HepG2 (cell line): ENCODE results near the gene TXNL4B. TPM values are rescaled to one million over a fixed set of nuclear protein-coding genes. Genes with fewer than 3 reads are reported as not detected.

Experiments
- AFF4 ChIP-seq: sonication (generic); formaldehyde crosslinking; IDR thresholded peaks from 2 replicates; pipeline ENCODE4 v1.4.0; 2020; ENCODE audit warnings: missing genetic modification reagents
- DDIT3 ChIP-seq: sonication (generic); formaldehyde crosslinking; IDR thresholded peaks from 2 replicates; pipeline ENCODE4 v1.4.0; 2020; ENCODE audit warnings: mild to moderate bottlenecking, missing genetic modification reagents
- HOXA7 ChIP-seq: sonication (generic); formaldehyde crosslinking; IDR thresholded peaks from 2 replicates; pipeline ENCODE4 v1.8.1; 2022; ENCODE audit warnings: mild to moderate bottlenecking, missing genetic modification reagents, moderate library complexity
- IKZF4 ChIP-seq: sonication (generic); formaldehyde crosslinking; IDR thresholded peaks from 2 replicates; pipeline ENCODE4 v1.5.1; 2020; ENCODE audit warnings: borderline replicate concordance, mild to moderate bottlenecking, low read depth, missing genetic modification reagents; ENCODE audit errors: not compliant biosample characterization
- SP5 ChIP-seq: IDR thresholded peaks from 2 replicates; pipeline ENCODE4 v1.6.1; 2016; ENCODE audit warnings: low read depth, borderline replicate concordance
- TFDP2 ChIP-seq: sonication (generic); formaldehyde crosslinking; IDR thresholded peaks from 2 replicates; pipeline ENCODE4 v1.4.0; 2020; ENCODE audit warnings: missing genetic modification reagents
- ZNF207 ChIP-seq: fragments of 450-650 bp; IDR thresholded peaks from 2 replicates; pipeline ENCODE4 v1.6.1; 2016; ENCODE audit warnings: antibody characterized with exemption, borderline replicate concordance
- ZNF512B ChIP-seq: sonication (generic); formaldehyde crosslinking; IDR thresholded peaks from 2 replicates; pipeline ENCODE4 v1.5.1; 2020; ENCODE audit warnings: missing genetic modification reagents, mild to moderate bottlenecking, borderline replicate concordance
- ZNF576 ChIP-seq: sonication (generic); formaldehyde crosslinking; IDR thresholded peaks from 2 replicates; pipeline ENCODE4 v1.4.0; 2020; ENCODE audit warnings: mild to moderate bottlenecking, missing genetic modification reagents
- polyA plus RNA-seq, 8 experiments: library from polyadenylated mRNA; depleted of rRNA in 3 of 8; stranded (reverse) in 7 of 8; unstranded in 1 of 8; fragments of >200 nt; fragmentation: Illumina TruSeq in 4 of 8; extraction: Trizol in 4 of 8; gene quantifications; 2 replicates each; pipeline versions ENCODE4 v1.2.1 to v1.2.3, GENCODE V29; 2011 to 2016; ENCODE audit warnings: low read depth in 4 of 8, missing spikeins in 1 of 8, mixed read lengths in 1 of 8; ENCODE audit not compliant: insufficient read depth in 1 of 8
- total RNA-seq, 5 experiments: library from RNA; depleted of rRNA; stranded (reverse); fragments of >200 nt; fragmentation: Illumina TruSeq; extraction: Trizol; gene quantifications; 2 replicates each; pipeline ENCODE4 v1.2.3, GENCODE V29; 2016; ENCODE audit warnings: low read depth in 1 of 5

Gene TXNL4B
- total and polyA plus RNA-seq, 2 of the 13 experiments (the other 11 are each of a cell fraction or from before 2014, with no cell fraction given): 17.4 to 18.3 TPM

- no peak for TF ChIP-seq ZNF512B
- no peak for TF ChIP-seq DDIT3 (CRISPR knock-in tag)
- TF ChIP-seq ZNF207: no peak
- TF ChIP-seq IKZF4 (CRISPR knock-in tag): no peak
- TF ChIP-seq HOXA7 (CRISPR knock-in tag): no peak
- no peak for TF ChIP-seq ZNF576 (CRISPR knock-in tag)
- TF ChIP-seq TFDP2 (CRISPR knock-in tag): no peak
- TF ChIP-seq SP5 (CRISPR knock-in tag): no peak
- TF ChIP-seq AFF4 (CRISPR knock-in tag): no peak
- TF ChIP-seq, all 625 proteins: peak for 13
Observed at GRCh38 chr16:72043058-72043457, 50.4 kb downstream of the TXNL4B start (continued).
